ENCODE data around the gene MED13.

DNA sequence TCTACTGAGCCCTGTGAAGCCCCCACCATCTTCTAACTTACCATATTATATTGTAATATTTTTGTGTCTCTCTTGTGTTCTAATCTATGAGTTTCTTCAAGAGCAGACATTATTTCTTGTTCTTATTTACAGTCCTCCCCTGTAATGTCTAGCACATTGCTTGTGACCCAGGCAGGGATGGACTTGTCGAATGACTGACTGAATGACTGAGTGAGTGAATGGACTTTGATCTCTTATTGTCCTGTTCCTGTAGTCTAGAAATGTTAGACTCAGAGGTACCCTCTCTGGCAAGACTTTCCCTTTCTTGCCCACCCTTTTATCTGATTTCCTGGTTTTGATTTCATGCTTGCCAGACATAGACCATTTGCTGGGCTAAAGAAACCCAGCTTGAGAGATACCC, 35.0 kb upstream of the MED13 start:
- TF ChIP-seq, protein P1, sequence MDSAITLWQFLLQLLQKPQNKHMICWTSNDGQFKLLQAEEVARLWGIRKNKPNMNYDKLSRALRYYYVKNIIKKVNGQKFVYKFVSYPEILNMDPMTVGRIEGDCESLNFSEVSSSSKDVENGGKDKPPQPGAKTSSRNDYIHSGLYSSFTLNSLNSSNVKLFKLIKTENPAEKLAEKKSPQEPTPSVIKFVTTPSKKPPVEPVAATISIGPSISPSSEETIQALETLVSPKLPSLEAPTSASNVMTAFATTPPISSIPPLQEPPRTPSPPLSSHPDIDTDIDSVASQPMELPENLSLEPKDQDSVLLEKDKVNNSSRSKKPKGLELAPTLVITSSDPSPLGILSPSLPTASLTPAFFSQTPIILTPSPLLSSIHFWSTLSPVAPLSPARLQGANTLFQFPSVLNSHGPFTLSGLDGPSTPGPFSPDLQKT (IDR thresholded peaks at IDR 0.05; ENCODE audit: borderline replicate concordance, low read depth, low read length): no peak
- TF ChIP-seq ZNF175 (tag by site-specific recombination; IDR thresholded peaks at IDR 0.05) (no peak), CTCF (tag by site-specific recombination; IDR thresholded peaks at IDR 0.05) (no peak), ZNF274 (IDR thresholded peaks at IDR 0.05; ENCODE audit: low read length) (no peak), ZNF274 (tag by site-specific recombination; IDR thresholded peaks at IDR 0.05; ENCODE audit: borderline replicate concordance) (no peak), ZNF660 (tag by site-specific recombination; IDR thresholded peaks at IDR 0.05) (no peak), ZBTB1 (tag by site-specific recombination; IDR thresholded peaks at IDR 0.05) (no peak), PRDM10 (tag by site-specific recombination; IDR thresholded peaks at IDR 0.05) (no peak)
